ENCODE data around the gene NECTIN1.

NECTIN1 gene

GRCh38 chr11:119688356-119688755, 40.6 kb downstream of the NECTIN1 start:
- no peak for DNase-seq

GRCh38 chr11:119687373-119688046, 41.5 kb downstream of the NECTIN1 start:
- no peak for DNase-seq

- DNase-seq: no peak
These were observed 42.7 kb downstream of the NECTIN1 start for GRCh38 chr11:119686177-119686882.

GRCh38 chr11:119685111-119685746, 43.8 kb downstream of the NECTIN1 start:
- DNase-seq: no peak

- no peak for DNase-seq
These were observed 44.5 kb downstream of the NECTIN1 start for GRCh38 chr11:119684361-119685110.

GRCh38 chr11:119683783-119684182, 45.2 kb downstream of the NECTIN1 start:
- DNase-seq: no peak

GRCh38 chr11:119681361-119681910, 47.6 kb downstream of the NECTIN1 start:
- DNase-seq: no peak

- DNase-seq: no peak
These were observed 48.2 kb downstream of the NECTIN1 start for GRCh38 chr11:119680541-119681360.

- DNase-seq: no peak
These were observed 49.7 kb downstream of the NECTIN1 start for GRCh38 chr11:119679346-119679745.

- no peak for DNase-seq
These were observed 50.6 kb downstream of the NECTIN1 start for GRCh38 chr11:119678351-119678750.

GRCh38 chr11:119677840-119678239, 51.2 kb downstream of the NECTIN1 start:
- no peak for DNase-seq

- no peak for DNase-seq
These were observed 52.5 kb downstream of the NECTIN1 start for GRCh38 chr11:119676461-119677020.

- no peak for DNase-seq
These were observed 55.2 kb downstream of the NECTIN1 start for GRCh38 chr11:119673759-119674336.

GRCh38 chr11:119673052-119673758, 55.8 kb downstream of the NECTIN1 start:
- DNase-seq: no peak

- DNase-seq: no peak
These were observed 56.4 kb downstream of the NECTIN1 start for GRCh38 chr11:119672597-119672996.

GRCh38 chr11:119671561-119672015, 57.4 kb downstream of the NECTIN1 start:
- no peak for DNase-seq

GRCh38 chr11:119671051-119671450, 57.9 kb downstream of the NECTIN1 start:
- no peak for DNase-seq

GRCh38 chr11:119669487-119669886, 59.5 kb downstream of the NECTIN1 start:
- no peak for DNase-seq

GRCh38 chr11:119668676-119669075, 60.3 kb downstream of the NECTIN1 start:
- no peak for DNase-seq

GRCh38 chr11:119666463-119667131, 62.4 kb downstream of the NECTIN1 start:
- peak; percentile 28 for DNase-seq
